ENCODE measurements around the gene MISFA. TPM values are rescaled to one million over a fixed set of nuclear protein-coding genes. Genes with fewer than 3 reads are reported as not detected.
"Not testable (repeated sequence)": the region's sequence is repeated elsewhere in the genome, so short reads cannot be mapped to it uniquely, and the experiment has no call there.

Gene MISFA
- total RNA-seq, 1 donor from 2014 or later = 1.7 TPM

DNA sequence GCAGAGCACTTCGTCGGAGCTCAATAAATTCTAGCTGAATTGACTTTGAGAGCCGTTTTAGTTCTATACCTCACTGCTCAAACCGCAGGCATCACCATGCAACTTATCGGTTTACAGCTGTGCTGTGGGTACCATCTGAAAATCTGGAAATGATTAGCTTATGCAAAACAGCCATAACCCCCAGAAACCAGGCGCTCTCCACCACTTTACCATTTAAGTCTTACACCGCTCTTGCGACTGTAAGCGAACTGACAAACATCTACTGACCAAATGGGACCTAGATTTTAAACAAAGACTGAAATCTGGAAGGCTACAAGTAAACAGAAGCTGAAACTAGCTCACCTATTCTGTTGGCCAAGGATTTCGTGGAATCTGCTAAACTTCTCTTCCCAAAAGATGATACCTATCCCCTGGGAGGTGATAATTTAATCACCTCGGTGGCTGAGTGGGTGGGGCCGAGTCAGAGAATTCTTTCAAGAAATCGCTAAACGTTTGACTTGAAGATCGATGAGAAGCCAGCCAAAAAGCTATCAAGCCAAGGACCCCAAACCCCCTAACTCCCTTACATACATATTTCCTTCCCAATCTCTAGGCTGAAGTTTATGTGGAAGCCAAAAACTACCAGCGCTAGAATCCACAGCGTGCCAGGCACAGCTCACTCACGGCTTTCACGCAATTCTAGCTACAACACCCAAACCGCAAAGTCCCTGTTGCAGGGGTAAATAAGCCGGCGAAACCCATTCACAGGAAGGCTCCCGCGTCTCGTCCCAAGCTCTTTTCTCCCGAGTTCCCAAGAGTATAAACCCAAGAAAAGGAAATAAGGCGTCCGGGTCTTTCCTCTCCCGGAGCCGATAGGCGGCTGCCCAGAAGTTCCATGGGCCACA, 33.9 kb downstream of the MISFA start:
- Mint-ChIP-seq H3K27ac (ENCODE audit: unreplicated experiment) (peak overlapping the region; percentile 100), H3K27me3 (ENCODE audit: unreplicated experiment) (no peaks in the 10 kb centered on the region), H3K4me3 (ENCODE audit: unreplicated experiment) (peak overlapping the region; percentile 98), H3K4me1 (ENCODE audit: low read depth, unreplicated experiment) (peaks cover 6% of the 10 kb centered on the region), H3K9me3 (ENCODE audit: unreplicated experiment) (peaks cover 12% of the 10 kb centered on the region), H3K36me3 (ENCODE audit: unreplicated experiment) (no peaks in the 10 kb centered on the region)
- no peak for DNase-seq
- TF ChIP-seq, protein P1, sequence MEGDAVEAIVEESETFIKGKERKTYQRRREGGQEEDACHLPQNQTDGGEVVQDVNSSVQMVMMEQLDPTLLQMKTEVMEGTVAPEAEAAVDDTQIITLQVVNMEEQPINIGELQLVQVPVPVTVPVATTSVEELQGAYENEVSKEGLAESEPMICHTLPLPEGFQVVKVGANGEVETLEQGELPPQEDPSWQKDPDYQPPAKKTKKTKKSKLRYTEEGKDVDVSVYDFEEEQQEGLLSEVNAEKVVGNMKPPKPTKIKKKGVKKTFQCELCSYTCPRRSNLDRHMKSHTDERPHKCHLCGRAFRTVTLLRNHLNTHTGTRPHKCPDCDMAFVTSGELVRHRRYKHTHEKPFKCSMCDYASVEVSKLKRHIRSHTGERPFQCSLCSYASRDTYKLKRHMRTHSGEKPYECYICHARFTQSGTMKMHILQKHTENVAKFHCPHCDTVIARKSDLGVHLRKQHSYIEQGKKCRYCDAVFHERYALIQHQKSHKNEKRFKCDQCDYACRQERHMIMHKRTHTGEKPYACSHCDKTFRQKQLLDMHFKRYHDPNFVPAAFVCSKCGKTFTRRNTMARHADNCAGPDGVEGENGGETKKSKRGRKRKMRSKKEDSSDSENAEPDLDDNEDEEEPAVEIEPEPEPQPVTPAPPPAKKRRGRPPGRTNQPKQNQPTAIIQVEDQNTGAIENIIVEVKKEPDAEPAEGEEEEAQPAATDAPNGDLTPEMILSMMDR (IDR thresholded peaks at IDR 0.05; ENCODE audit: partially characterized antibody, unreplicated experiment) = no peak

DNA sequence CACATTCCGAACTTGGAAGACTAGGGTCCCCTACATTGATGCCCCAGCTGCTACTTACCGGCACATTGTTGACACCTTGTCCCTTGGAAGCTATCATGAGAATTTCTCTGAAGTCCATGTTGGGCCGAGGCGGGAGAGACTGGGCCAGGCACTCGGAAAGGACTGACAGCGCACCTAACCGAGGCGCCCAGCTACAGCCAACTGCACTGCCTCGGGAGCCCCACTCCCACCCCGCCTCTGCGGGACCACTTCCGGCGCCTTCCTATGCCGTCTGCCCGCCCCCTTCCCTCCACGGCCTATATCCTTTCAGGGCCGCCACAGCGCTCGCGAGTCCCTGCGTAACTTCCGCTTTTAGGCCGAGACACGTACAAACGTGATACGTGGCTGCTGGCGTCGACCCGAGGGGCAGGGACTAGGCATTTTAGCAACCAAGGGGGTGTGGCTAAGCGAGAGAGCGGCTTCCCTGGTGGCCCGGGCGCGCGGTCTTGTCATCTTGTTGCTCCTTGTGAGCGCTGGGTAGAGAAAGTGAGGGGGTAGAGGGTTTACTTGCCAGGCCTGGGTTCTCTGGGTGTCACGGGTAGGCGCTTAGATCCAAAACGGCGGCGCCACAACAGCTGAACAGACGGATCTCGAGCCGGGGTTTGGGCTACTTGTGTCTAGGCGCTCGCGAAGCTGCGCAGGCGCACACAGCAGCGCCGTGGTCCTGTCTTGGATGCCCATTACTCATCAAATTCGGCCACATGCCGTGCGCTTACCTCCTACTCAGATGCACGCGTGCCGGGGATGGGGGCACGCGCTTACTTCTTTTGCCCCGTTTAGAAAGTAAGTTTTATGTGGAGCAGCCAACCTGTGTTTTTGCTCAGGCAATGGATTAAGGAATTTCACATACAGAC, 34.8 kb downstream of the MISFA start, which contains the start of gene SPTY2D1:
Gene SPTY2D1, minus strand, starts transcription at position 203 of the 893 bp plus-strand sequence. Its CDS starts 85 bp downstream, at position 118.
- Mint-ChIP-seq H3K27me3 (ENCODE audit: unreplicated experiment) (no peaks in the 10 kb centered on the region), H3K4me1 (ENCODE audit: low read depth, unreplicated experiment) (peaks cover 6% of the 10 kb centered on the region), H3K9me3 (ENCODE audit: unreplicated experiment) (peaks cover 12% of the 10 kb centered on the region), H3K4me3 (ENCODE audit: unreplicated experiment) (peak within 1 kb of the TSS; percentile 98), H3K27ac (ENCODE audit: unreplicated experiment) (peak within 1 kb of the TSS; percentile 100), H3K36me3 (ENCODE audit: unreplicated experiment) (no peaks in the 10 kb centered on the region)
- TF ChIP-seq, protein P1 (IDR thresholded peaks at IDR 0.05; ENCODE audit: partially characterized antibody, unreplicated experiment) = no peak
- peak; percentile 97 for DNase-seq

DNA sequence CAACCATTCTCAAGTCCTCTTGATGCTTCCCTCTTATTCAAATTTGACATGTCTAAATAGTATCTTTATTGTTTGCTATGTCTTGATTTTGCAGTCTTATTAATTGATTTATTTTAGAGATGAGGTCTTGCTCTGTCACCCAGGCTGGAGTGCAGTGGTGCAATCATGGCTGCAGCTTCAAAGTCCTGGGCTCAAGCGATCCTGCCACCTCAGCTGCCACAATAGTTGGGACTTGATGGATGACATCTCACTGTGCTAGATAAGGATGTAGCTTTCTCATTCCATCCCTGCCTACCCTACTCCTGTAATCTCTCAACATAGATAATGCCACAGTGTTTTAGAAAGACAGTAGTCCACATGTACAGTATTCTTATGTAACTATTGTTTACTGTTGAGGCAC, 42.1 kb downstream of the MISFA start:
- TF ChIP-seq, protein P1 (IDR thresholded peaks at IDR 0.05; ENCODE audit: partially characterized antibody, unreplicated experiment) = no peak
- no peaks in the 10 kb centered on the region for H3K36me3 Mint-ChIP-seq (ENCODE audit: unreplicated experiment)
- no peak for DNase-seq
- H3K27ac Mint-ChIP-seq (ENCODE audit: unreplicated experiment) = no peak overlapping the region
- H3K4me1 Mint-ChIP-seq (ENCODE audit: low read depth, unreplicated experiment) = no peaks in the 10 kb centered on the region
- no peaks in the 10 kb centered on the region for H3K27me3 Mint-ChIP-seq (ENCODE audit: unreplicated experiment)
- no peaks in the 10 kb centered on the region for H3K9me3 Mint-ChIP-seq (ENCODE audit: unreplicated experiment)
- no peak overlapping the region for H3K4me3 Mint-ChIP-seq (ENCODE audit: unreplicated experiment)

DNA sequence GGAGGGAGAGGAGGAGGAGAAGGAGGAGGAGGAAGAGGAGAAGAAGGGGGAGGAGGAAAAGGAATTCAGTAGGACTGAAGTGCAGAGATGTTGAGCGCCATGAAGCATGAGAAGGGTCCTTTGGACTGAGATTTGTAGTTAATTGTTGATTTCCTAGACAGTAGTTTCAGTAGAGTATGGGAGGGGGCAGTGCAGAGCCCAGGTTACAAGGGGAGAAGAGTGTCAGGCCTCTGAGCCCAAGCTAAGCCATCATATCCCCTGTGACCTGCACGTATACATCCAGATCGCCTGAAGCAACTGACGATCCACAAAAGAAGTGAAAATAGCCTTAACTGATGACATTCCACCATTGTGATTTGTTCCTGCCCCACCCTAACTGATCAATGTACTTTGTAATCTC, 43.4 kb downstream of the MISFA start:
- H3K4me1 Mint-ChIP-seq (ENCODE audit: low read depth, unreplicated experiment); DNase-seq; H3K4me3 Mint-ChIP-seq (ENCODE audit: unreplicated experiment); H3K9me3 Mint-ChIP-seq (ENCODE audit: unreplicated experiment); H3K27me3 Mint-ChIP-seq (ENCODE audit: unreplicated experiment); H3K36me3 Mint-ChIP-seq (ENCODE audit: unreplicated experiment); H3K27ac Mint-ChIP-seq (ENCODE audit: unreplicated experiment): not testable (repeated sequence)

DNA sequence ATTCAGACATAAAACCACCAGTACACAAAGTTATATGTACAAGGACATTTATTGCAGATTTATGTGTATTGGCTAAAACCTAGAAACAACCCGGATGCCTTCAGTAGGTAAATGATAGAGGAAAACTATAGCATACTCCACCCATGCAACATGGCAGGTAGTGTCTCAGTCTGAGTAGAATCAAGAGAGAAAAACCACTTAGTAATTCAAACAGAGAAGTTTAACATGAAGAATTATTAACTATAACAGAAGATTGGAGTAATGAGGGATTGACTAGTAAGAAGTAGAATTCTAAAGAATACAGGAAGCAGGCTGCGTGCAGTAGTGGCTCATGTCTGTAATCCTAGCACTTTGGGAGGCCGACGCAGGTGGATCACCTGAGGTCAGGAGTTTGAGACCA, 50.8 kb downstream of the MISFA start:
- Mint-ChIP-seq H3K9me3 (ENCODE audit: unreplicated experiment) (no peaks in the 10 kb centered on the region), H3K4me3 (ENCODE audit: unreplicated experiment) (no peak overlapping the region)

More for the DNA sequence above, 50.8 kb downstream of the MISFA start:
- Mint-ChIP-seq H3K4me1 (ENCODE audit: low read depth, unreplicated experiment) (no peaks in the 10 kb centered on the region), H3K27ac (ENCODE audit: unreplicated experiment) (no peak overlapping the region), H3K36me3 (ENCODE audit: unreplicated experiment) (no peaks in the 10 kb centered on the region), H3K27me3 (ENCODE audit: unreplicated experiment) (no peaks in the 10 kb centered on the region)
- TF ChIP-seq, protein P1 (IDR thresholded peaks at IDR 0.05; ENCODE audit: partially characterized antibody, unreplicated experiment) = no peak
- DNase-seq = no peak
